NCI-H1694 (cell line): ENCODE data around the gene RTL1.

ENCODE experiments used
- DNase-seq: peaks from one replicate; lab custom pipeline; 2025; lab: John Stamatoyannopoulos, UW

Gene RTL1

GRCh38 chr14:100882026-100882967, 21.2 kb downstream of the RTL1 start:
- DNase-seq: no peak

GRCh38 chr14:100881211-100882025, 22.1 kb downstream of the RTL1 start:
- DNase-seq: no peak

GRCh38 chr14:100880271-100881101, 23.0 kb downstream of the RTL1 start:
- no peak for DNase-seq

- DNase-seq: no peak
Observed at GRCh38 chr14:100879782-100880181, 23.7 kb downstream of the RTL1 start.

- no peak for DNase-seq
Observed at GRCh38 chr14:100879194-100879593, 24.3 kb downstream of the RTL1 start.

GRCh38 chr14:100878271-100879146, 25.0 kb downstream of the RTL1 start:
- DNase-seq: no peak

GRCh38 chr14:100875861-100876590, 27.5 kb downstream of the RTL1 start:
- no peak for DNase-seq

- no peak for DNase-seq
Observed at GRCh38 chr14:100875126-100875525, 28.4 kb downstream of the RTL1 start.

GRCh38 chr14:100874411-100875091, 29.0 kb downstream of the RTL1 start:
- DNase-seq: no peak

GRCh38 chr14:100874051-100874410, 29.5 kb downstream of the RTL1 start:
- no peak for DNase-seq

- no peak for DNase-seq
Observed at GRCh38 chr14:100873096-100873482, 30.4 kb downstream of the RTL1 start.

- DNase-seq: no peak
Observed at GRCh38 chr14:100872259-100873095, 31.0 kb downstream of the RTL1 start.

GRCh38 chr14:100871234-100872186, 32.0 kb downstream of the RTL1 start:
- no peak for DNase-seq

GRCh38 chr14:100868621-100869370, 34.7 kb downstream of the RTL1 start:
- DNase-seq: no peak

GRCh38 chr14:100867631-100868315, 35.7 kb downstream of the RTL1 start:
- no peak for DNase-seq
